IPS-NIHi7 (cell line): ENCODE results near the gene PKIB.
A peak's percentile ranks its signal among the peaks of the same experiment; 100 is the strongest.

Source experiments
- DNase-seq: peaks from one replicate; pipeline ENCODE4 v3.0.0; 2012; ENCODE audit warnings: mixed read lengths; ENCODE audit errors: extremely low spot score

The PKIB gene

DNA sequence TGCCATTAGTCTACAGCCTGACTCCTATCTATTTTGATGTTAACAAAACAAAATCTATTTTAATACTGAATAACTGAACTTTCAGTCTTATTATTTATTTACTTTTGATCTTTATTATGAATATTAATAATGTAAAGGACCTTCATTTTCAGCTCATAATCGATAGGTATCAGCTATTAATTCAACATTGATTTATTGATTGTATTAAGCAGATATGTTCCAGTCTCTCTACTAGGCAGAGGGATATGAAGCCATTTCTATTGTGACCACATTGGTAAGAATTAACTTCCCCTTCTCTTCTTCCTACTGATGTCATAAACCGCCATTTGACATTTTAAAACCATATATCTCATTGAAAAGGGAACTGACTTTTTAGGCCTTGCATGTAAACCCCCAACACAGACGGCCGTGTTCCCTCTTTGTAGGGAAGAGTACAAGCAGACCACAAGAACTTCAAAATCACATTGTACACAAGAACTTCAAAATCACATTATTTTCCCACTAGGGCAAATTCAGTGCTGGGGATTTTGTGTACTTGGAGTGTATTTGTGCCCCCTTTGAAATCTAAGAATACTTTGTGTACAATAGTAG lies 99.8 kb downstream of the PKIB start:
- no peak for DNase-seq

DNA sequence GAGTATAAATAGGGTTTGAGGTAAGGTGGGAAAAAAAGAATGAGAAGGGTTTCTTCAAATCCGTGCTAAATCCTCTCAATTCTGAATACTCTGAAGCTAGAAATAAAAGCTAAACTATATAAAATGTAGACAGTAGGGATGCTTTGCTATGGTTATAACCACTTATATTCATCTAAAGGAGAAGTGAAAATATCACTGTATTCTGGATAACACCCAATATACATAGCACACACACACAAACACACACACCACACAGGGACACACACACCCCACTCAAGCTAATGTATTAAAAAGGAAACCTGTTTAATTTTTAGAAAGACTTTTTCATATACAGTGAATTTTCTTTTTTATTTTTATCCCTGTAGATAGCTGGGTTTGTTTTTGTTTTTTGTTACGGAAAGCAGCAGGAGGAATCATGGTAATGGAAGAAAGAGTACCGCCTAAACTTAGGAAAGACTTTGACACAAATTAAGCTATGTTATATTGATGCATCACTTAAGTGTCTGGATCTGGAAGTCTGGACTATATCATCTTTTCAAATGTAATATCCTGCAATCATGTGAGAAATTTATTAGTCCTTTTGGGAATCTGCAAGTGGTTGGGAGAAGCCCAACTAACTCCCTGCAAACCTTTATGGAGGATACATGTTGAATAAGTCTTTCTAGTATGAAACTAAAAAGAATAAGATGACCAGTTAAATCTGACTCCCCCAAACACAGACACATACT lies 100.9 kb downstream of the PKIB start:
- no peak for DNase-seq

DNA sequence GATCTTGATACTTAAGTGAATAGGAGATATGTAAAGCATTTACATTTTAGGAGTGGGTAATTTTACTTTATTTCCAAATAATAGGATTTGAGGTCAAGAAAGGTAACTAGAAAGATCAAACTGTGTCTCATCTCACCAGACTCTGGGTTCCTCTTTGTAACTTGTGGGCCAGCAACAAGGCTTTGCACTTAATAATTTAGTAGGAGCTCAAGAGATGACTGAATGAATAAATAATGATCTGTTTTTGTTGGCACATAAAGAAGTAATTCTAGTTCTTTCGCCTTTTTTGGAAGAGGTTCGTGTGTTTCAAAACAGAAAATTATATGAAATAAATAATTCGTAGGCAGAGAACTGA lies 101.9 kb downstream of the PKIB start:
- no peak for DNase-seq

DNA sequence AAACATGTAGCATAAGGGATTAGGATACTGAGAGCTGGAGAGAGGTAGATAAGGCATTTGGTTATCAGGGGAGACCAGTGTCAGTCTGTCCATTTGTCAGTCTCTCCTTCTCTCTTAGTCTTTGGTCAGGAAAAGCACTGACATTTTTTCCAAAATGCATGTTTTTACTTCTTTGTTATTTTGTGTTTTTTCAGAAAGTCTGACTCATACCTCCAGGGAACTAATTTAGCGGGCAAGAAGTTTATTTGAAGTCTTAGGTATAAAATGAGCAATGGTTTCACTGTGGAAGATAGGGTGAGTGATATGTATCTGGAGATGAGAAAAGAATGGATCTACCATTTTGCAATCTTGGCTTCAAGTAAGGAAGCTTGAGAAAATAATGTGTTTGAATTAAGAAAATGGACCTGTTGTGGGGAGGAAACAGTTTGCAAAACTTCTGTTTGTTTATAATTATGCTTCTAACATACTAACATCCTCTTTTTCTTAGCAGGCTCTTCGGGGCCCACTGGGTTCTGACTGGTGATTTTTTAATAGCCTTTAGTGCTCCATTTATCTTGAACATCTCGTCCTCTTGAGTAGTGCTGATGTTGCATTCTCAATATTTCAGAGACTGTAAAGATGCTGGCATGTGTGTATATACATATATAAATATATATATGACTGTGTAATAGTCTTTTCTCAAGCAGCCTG lies 102.4 kb downstream of the PKIB start:
- no peak for DNase-seq

DNA sequence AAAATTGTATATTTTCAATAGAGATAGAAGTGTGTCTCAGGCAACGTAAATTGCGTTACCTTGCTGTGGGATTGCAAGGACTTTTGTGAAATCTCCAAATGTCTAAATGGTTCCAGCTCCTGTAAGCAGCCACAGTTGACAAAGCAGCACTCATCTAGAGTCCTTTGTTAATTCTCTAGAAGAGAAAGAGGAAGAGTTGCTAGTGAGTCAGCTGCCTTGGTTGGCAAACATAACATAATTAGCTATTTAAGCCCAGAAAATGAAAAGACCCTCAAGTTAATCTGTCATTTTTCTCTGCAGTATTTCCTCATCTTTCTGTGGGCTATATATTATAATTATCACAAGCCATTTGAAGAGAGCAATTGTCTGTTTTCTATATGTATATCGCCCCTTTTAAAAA lies 102.9 kb downstream of the PKIB start:
- DNase-seq = no peak

DNA sequence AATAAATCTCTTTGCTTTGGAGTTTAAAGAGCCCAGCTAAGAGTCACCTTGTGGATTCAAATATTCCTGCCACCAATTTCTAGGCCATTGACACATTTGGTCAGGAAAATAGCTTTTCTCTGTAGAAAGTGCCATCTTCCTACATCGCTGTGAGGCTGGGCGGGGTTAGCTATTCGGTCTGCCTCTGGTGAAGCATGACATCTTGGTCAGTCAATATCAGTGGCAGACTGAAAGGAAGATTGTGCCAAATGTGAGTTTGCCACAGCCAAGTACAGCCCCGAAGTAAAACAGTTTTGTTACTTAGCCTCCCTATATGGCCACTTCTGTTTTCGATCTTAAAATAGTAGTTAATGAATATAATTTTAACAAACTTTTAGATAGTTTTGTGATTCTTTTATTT lies 103.9 kb downstream of the PKIB start:
- no peak for DNase-seq

DNA sequence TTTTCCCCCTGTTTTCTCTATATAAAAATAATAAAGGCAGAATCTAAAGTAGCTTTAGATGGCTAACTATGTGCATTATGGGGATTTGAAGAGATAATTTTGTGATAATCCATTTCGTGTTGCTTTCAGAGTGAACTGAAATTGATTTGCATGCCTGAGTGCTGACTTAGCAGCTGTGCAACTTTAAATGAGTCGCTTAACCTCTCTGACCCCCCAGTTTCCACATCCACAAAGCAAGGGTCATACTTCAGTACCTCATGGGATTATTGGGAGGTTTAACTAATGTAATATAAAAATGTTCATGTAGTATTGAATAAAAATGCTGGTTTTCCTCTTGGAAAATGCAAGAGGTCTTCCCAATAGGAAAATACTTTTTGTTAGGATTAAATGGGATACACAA lies 105.5 kb downstream of the PKIB start:
- no peak for DNase-seq

DNA sequence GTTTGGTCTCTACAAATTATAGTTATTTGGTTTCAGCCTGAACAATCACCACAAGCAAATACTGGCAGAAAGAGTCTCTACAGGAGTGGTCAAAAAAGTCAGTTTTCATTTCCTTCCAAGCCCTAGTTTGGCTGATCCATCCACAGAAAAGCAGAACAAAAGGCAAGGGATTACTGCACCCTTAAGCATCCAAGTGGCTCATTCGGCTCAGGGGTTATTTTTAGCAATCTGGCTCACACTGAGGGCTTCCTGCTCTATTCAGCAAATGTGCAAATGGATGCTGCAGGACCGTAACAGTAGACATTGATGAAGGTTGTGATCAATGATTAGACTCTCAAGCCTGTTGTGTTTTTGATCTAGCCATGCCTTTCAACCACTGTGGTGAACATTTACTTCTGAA lies 107.1 kb downstream of the PKIB start:
- DNase-seq = no peak

DNA sequence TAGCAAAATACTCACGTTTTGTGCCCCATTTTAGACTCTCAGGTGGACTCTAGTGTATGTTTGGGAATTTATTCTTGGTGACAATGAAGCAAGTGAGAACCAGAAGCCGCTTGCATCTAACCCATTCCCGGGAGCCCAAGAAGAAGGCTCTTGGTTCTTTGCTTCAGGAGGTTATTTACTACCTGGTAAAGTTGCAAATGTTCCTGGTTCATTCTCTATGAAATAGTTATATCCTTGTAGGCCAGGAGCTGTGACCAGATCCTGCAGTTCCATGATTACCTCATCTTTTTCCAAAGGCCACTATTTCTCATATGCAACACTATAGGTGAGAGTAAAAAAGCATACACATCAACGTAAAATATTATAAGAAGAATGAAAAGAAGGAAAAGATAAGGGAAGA lies 108.4 kb downstream of the PKIB start:
- DNase-seq = no peak

DNA sequence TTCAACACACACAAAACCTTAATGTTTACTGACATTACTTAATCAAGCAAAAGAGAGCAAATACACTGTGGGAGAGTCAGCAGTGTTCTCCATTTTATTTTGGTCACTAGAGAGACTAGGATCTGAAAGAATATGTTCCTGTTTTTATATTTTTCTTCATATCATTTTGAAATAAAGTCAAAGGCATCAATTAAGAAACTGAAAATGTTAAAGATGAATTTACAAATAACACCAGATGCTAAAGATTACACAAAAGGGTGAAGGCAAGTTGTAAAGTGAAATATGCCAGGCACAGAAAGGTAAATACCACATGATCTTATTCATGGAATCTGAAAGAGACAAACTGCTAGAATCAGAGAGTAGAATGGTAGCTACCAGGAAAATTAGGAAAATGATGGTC lies 109.0 kb downstream of the PKIB start:
- no peak for DNase-seq

DNA sequence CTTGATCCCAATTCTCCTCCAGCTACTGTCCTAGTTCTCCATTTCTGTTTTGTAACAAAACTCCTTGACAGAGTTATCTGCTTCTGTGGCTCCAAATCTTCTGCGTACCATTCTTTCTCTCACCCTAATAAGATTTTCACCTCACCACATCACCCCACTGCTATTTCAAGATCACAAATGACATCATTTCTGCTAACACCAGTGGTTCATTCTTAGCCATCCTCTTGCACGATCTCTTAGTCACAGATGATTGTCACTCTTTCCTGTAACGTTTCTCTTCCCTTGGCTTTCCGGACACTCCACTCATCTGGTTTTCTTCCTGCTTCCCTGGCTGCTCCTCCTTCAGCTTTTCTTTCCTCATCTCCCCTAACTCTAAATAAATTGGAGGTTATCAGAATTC lies 112.5 kb downstream of the PKIB start:
- no peak for DNase-seq

DNA sequence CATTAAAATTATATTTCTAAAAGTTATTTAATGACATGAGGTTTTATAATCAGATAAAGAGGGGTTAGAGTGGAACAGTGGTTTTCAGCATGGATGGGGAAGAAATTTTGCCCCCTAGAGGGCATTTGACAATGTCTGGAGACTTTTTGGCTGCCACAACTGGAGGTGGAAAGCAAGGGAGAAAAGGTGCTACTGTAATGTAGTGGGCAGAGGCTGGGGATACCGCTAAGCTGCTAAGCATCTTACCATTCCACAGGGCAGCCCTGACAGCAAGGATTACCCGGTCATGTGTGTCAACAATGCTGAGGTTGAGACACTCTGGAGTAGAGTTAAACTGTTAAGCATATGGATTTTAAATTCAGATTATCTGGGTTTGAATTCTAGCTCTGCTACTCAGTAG lies 116.4 kb downstream of the PKIB start:
- peak; percentile 29 for DNase-seq

DNA sequence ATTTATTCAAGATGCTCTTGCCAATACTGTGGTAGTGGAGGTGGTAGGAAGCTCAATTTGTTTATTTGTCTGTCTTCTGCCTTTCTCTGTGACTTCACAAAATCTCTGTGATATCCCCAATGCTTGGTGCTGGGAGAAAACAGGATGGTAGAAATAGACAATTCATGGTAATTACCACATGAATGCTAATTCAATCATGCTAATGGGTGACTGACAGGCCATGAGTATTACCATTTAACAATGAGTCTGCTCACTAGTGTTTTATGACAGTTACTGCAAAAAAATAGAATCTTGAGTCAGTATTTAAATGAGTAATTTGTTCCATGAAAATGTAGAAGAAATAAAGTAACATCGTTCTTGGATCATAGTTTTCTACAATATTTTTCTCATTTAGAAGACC lies 117.0 kb downstream of the PKIB start:
- no peak for DNase-seq

DNA sequence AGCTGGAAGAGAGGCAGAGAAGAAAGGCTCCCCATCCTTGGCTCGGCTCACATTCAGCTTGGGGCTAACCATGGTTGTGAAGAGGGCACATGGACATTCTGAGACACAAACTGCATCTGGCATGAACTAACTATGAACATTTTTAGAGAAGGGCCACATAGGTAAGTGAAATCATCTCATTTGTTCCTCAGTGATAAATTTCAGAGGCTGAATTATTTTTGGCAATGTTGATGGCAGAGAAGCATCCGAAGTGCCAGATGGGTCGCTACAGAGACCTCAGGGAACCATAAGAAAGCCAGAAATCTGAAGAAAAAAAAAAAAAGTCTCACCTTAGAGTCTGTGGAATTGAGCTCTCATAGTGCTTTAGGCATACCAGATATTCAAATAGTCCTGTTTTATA lies 120.1 kb downstream of the PKIB start:
- no peak for DNase-seq

DNA sequence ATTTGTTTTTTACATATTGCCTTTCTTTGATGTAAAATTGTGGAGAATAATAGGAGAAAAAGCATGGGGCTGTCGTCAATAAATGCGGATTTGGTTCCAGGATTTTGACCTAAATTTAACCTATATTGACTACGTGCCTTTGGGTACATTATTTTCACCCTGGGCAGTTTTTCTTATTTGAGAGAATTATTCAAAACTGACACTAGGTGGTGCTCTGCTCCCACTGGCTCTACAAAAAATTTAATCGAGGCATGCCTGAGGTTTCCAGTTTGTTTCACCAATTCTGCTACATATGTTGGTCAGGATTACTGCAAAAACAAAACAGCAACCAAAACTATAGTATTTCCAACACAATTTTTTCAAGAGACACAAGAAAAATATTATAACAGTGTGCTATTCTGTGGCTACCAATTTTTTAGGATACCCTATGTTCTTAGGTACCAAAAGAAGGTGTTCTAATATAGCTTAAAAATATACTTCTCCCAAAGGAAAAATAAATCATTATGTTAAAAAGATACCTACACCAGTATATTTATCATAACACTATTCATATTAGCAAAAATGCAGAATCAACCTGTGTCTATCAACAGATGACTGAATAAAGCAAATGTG lies 120.7 kb downstream of the PKIB start:
- no peak for DNase-seq

DNA sequence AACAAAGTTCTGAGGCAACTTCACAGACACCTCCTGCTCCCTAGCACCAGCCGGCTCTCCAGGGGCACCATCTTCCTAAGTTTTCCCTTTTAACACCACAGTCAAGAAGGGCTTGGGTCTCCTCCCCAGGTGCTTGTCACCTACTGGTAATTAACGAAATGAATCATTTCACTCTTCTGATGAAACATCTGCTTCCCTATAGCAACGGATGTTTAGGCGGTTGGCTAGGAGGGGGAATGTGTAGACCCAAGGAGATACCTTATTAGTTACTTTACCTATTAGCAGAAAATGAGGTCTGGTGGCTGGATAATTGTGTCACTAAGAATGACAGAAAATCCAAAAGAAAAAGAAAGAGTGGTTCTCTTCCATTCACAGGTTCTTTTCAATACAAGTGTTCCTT lies 123.1 kb downstream of the PKIB start:
- no peak for DNase-seq

DNA sequence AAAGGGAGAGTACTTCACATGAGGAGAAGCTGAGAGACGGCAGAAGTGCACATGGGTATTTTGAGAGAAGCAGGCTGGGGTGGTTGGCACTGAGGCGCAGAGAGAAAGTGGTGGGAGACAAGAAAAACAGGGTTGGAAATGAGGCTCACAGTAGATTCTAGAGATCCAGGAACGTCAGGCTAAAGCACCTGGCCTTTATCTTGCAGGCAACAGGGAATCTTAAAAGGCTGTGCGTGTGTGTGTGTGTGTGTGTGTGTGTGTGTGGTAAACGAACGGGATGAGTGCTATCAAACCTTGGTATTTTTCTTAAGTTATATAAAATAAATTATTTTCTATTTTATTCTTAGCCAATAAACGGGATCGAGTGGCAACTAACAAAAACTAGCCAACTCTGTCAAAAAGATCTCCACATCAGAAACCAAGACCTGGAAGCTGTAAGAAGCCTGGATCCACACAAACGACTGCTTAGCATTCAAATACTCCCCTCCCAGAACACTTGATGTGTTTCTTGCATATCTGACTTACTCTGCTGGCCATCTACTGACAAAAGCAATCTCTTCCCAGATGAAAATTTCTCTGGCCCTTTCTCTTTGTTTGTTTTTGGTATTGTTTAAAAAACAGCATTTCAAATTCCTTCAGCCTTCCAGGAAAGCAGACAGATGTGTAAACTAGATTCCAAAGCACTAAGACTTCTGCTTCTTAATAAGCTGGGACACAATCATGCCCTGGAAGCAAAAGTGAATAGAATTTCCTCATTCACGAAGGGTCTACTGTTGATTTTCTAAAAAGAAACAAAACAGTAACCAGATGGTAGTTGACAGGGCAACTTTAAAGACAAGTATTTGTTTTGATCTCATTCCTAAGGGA lies 124.6 kb downstream of the PKIB start:
- no peak for DNase-seq

DNA sequence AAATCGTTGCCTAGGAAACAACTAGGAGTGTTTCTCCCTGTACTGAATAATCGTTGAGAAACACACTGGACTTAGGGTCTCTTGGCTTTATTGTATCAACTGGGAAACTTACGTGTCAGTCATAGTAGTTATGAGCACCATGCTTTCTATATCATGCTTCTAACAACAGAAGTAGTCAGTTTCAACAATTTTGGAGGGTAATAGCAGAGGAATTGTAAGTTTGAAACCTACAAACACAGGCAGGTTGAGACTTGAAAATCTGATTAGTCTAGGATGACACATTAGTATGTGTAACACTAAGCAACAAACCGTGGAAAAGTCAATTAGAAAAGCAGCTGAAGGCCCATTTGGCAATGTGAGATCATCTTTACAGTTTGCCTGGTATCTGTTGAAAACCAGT lies 125.4 kb downstream of the PKIB start:
- DNase-seq = no peak

DNA sequence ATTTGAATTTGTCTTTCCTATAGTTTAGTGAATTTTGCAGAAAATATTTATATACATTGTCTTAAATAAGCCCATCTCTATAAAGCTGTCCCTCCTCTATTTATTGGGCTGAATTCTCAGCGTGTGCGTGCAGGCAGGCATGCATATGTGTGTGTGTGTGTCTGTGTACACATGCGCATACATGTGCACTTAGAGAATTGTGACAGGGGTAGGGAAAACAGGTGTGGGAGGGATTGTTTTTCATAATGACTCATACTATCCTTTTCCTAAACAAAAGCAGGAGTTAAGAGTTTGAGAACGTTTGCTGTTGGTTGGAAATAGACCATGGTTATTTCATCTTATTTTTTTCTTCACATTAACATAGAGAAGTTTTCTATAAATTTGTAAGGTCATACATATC lies 126.0 kb downstream of the PKIB start:
- no peak for DNase-seq

DNA sequence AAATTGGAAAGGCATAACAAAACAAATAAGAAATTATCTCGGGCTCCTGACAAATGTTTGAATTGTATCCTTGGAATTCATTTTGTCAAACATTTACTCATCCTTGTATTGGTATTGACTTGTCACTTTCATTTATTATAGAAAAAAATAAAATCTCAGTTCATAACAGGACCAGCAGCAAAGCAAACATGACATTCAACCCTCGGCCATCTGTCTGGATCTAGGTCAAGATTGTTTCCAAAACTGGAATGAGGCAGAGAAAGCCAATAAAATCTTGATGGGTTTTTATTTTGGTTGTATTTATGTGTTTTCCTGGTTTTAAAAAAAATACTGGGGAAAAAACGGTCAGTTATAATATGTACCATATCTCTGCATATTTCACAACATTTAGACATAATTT lies 126.4 kb downstream of the PKIB start:
- DNase-seq = no peak

DNA sequence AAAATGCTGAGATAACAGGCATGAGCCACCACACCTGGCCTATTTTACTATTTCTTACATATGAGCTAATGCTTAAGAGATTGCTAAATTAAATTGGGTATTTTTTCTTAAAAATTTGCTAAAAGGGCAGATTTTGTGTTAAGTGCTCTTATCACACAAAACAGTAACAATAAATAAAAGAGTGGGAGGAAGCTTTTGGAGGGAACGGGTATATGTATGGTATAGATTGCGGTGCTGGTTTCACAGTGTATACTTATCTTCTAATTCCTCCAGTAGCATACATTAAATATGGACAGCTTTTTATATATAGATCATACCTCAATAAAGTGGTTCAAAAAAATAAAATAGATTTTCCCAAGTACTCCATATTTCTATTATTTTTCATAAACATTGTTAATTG lies 129.9 kb downstream of the PKIB start:
- no peak for DNase-seq

DNA sequence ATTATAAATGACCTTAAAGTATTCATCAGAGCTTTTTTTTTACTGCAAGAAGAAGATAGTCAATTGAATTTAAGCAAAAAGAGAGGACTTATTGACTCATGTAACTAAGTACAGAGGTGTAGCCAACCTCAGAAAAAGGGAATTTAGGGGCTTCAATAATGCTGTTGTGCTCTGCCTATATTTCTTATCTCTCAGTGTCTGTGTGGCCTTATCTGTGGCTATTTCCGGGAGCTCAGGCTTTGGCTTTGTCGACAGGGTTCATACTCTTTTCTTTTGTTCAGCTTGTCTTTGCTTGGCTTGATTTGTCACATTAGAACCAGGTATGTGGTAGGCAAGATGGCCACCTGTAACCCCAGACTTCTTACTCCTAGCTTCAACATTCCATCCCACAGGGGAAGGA lies 130.7 kb downstream of the PKIB start:
- DNase-seq = no peak
